Vagina (tissue), 2 donors: Measurements from ENCODE around the gene IFI27.

Experiments
- CTCF ChIP-seq, 3 experiments: fragments of 450-650 bp in 2 of 3; fragments of 200-600 bp in 1 of 3; sonication (generic) in 1 of 3; IDR thresholded peaks; one replicate each; pipeline ENCODE4 v1.5.1; 2017 to 2019; ENCODE audit warnings: antibody characterized with exemption in 3 of 3, mild to moderate bottlenecking in 2 of 3, moderate library complexity in 2 of 3
- POLR2A ChIP-seq, 2 donors: fragments of 450-650 bp; IDR thresholded peaks; one replicate each; pipeline ENCODE4 v1.6.1; 2017; ENCODE audit warnings: antibody characterized with exemption in 2 of 2, mild to moderate bottlenecking in 2 of 2, moderate library complexity in 2 of 2
- POLR2AphosphoS5 ChIP-seq, 2 donors: sonication (generic); formaldehyde crosslinking; IDR thresholded peaks; one replicate each; pipeline ENCODE4 v1.9.0; 2017; ENCODE audit warnings: antibody characterized with exemption in 2 of 2, mild to moderate bottlenecking in 2 of 2, low read depth in 1 of 2; ENCODE audit not compliant: insufficient read depth in 1 of 2

- TF ChIP-seq POLR2AphosphoS5 (IDR thresholded peaks at IDR 0.05; ENCODE audit: insufficient read depth in 1 of 2, low read depth in 1 of 2) (no peak), CTCF (IDR thresholded peaks at IDR 0.05) (no peak), POLR2A (IDR thresholded peaks at IDR 0.05) (no peak)
These were observed 42.1 kb downstream of the IFI27 start for GRCh38 chr14:94152676-94153075.
